ENCODE results near the gene ATG13.

DNA sequence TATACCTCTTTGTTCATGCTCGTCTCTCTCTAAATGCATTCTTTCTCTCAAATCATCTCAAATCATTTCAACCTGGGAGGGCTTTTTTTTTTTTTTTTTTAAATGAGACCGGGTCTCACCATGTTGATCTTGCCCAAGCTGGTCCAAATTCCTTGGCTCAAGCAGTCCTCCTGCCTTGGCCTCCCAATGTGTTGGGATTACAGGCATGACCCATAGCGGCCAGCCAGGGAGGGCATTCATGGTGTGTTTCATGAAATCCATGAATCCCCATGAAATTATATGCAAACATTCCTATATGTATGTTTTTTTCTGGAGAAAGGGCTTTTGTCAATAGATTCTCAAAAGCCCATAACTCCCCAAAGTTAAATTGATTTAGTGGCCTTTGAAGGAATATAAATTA, 26.2 kb downstream of the ATG13 start:
- TF ChIP-seq, protein P1, sequence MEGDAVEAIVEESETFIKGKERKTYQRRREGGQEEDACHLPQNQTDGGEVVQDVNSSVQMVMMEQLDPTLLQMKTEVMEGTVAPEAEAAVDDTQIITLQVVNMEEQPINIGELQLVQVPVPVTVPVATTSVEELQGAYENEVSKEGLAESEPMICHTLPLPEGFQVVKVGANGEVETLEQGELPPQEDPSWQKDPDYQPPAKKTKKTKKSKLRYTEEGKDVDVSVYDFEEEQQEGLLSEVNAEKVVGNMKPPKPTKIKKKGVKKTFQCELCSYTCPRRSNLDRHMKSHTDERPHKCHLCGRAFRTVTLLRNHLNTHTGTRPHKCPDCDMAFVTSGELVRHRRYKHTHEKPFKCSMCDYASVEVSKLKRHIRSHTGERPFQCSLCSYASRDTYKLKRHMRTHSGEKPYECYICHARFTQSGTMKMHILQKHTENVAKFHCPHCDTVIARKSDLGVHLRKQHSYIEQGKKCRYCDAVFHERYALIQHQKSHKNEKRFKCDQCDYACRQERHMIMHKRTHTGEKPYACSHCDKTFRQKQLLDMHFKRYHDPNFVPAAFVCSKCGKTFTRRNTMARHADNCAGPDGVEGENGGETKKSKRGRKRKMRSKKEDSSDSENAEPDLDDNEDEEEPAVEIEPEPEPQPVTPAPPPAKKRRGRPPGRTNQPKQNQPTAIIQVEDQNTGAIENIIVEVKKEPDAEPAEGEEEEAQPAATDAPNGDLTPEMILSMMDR (conservative IDR thresholded peaks at IDR 0.05; ENCODE audit: low read length): no peak
- no peak for TF ChIP-seq EZH2phosphoT487 (IDR thresholded peaks at IDR 0.05; ENCODE audit: borderline replicate concordance, low read depth, low read length)
